ENCODE results near the gene ZNF772. TPM values are rescaled to one million over a fixed set of nuclear protein-coding genes. Genes with fewer than 3 reads are reported as not detected.
"Not testable (repeated sequence)": the region's sequence is repeated elsewhere in the genome, so short reads cannot be mapped to it uniquely, and the experiment has no call there.

ZNF772 gene
- polyA plus RNA-seq (2012; ENCODE audit: low read depth, missing spikeins), result 2.5 TPM

- TF ChIP-seq POLR2A (IDR thresholded peaks at IDR 0.05; ENCODE audit: low read depth, low read length), result 0 out of 2 replicates have a peak, but pooled peaks have one; percentile 41
- peak; percentile 53; the same call in 1 of the 2 replicates for TF ChIP-seq SPI1 (IDR thresholded peaks at IDR 0.05; ENCODE audit: low read depth, low read length)
- TF ChIP-seq POU2F2 (IDR thresholded peaks at IDR 0.05; ENCODE audit: low read depth, low read length), result 0 out of 2 replicates have a peak, but pooled peaks have one; percentile 8
- peak; percentile 70 for TF ChIP-seq POLR2AphosphoS5 (IDR thresholded peaks at IDR 0.05; ENCODE audit: low read depth, low read length)
- no peak for TF ChIP-seq TAF1 (IDR thresholded peaks at IDR 0.05; ENCODE audit: low read depth, low read length)
- TF ChIP-seq PAX5 (IDR thresholded peaks at IDR 0.05; ENCODE audit: insufficient read depth, low read length, severe bottlenecking), result no peak
- FAIRE-seq (peak; percentile 99), DNase-seq (ENCODE audit: insufficient read length, low spot score) (peak; percentile 75)
These were observed at the start of gene ZNF772 for GRCh38 chr19:57477191-57478008. Gene ZNF772 (minus strand): TSS chr19:57477566. CDS start chr19:57477309, 257 bp downstream.

- not testable (repeated sequence) for FAIRE-seq; DNase-seq (ENCODE audit: insufficient read length, low spot score)
These were observed 40.7 kb upstream of the ZNF772 start for GRCh38 chr19:57518021-57518420.

- TF ChIP-seq POLR2A (IDR thresholded peaks at IDR 0.05; ENCODE audit: low read depth, low read length), result no peak
- TF ChIP-seq PAX5 (IDR thresholded peaks at IDR 0.05; ENCODE audit: insufficient read depth, low read length, severe bottlenecking), result no peak
- no peak for TF ChIP-seq POLR2AphosphoS5 (IDR thresholded peaks at IDR 0.05; ENCODE audit: low read depth, low read length)
- TF ChIP-seq TAF1 (IDR thresholded peaks at IDR 0.05; ENCODE audit: low read depth, low read length), result no peak
- no peak for TF ChIP-seq SPI1 (IDR thresholded peaks at IDR 0.05; ENCODE audit: low read depth, low read length)
- TF ChIP-seq POU2F2 (IDR thresholded peaks at IDR 0.05; ENCODE audit: low read depth, low read length), result no peak
- no peak for DNase-seq (ENCODE audit: insufficient read length, low spot score)
- no peak for FAIRE-seq
These were observed 37.9 kb upstream of the ZNF772 start for GRCh38 chr19:57515255-57515654.

GRCh38 chr19:57512845-57513244 is 35.5 kb upstream of the ZNF772 start:
- TF ChIP-seq POLR2AphosphoS5 (IDR thresholded peaks at IDR 0.05; ENCODE audit: low read depth, low read length) (no peak), TAF1 (IDR thresholded peaks at IDR 0.05; ENCODE audit: low read depth, low read length) (no peak), POU2F2 (IDR thresholded peaks at IDR 0.05; ENCODE audit: low read depth, low read length) (no peak), SPI1 (IDR thresholded peaks at IDR 0.05; ENCODE audit: low read depth, low read length) (no peak), POLR2A (IDR thresholded peaks at IDR 0.05; ENCODE audit: low read depth, low read length) (no peak), PAX5 (IDR thresholded peaks at IDR 0.05; ENCODE audit: insufficient read depth, low read length, severe bottlenecking) (no peak)
- DNase-seq (ENCODE audit: insufficient read length, low spot score), result no peak
- no peak for FAIRE-seq

GRCh38 chr19:57511484-57511883 is 34.1 kb upstream of the ZNF772 start:
- FAIRE-seq (no peak), DNase-seq (ENCODE audit: insufficient read length, low spot score) (no peak)
- TF ChIP-seq SPI1 (IDR thresholded peaks at IDR 0.05; ENCODE audit: low read depth, low read length) (no peak), POLR2A (IDR thresholded peaks at IDR 0.05; ENCODE audit: low read depth, low read length) (no peak), TAF1 (IDR thresholded peaks at IDR 0.05; ENCODE audit: low read depth, low read length) (no peak), POLR2AphosphoS5 (IDR thresholded peaks at IDR 0.05; ENCODE audit: low read depth, low read length) (no peak), PAX5 (IDR thresholded peaks at IDR 0.05; ENCODE audit: insufficient read depth, low read length, severe bottlenecking) (no peak), POU2F2 (IDR thresholded peaks at IDR 0.05; ENCODE audit: low read depth, low read length) (no peak)

GRCh38 chr19:57506163-57506562 is 28.8 kb upstream of the ZNF772 start:
- TF ChIP-seq TAF1 (IDR thresholded peaks at IDR 0.05; ENCODE audit: low read depth, low read length), result no peak
- no peak for TF ChIP-seq POLR2AphosphoS5 (IDR thresholded peaks at IDR 0.05; ENCODE audit: low read depth, low read length)
- no peak for TF ChIP-seq POU2F2 (IDR thresholded peaks at IDR 0.05; ENCODE audit: low read depth, low read length)
- TF ChIP-seq POLR2A (IDR thresholded peaks at IDR 0.05; ENCODE audit: low read depth, low read length), result no peak
- no peak for TF ChIP-seq PAX5 (IDR thresholded peaks at IDR 0.05; ENCODE audit: insufficient read depth, low read length, severe bottlenecking)
- no peak for TF ChIP-seq SPI1 (IDR thresholded peaks at IDR 0.05; ENCODE audit: low read depth, low read length)
- FAIRE-seq (no peak), DNase-seq (ENCODE audit: insufficient read length, low spot score) (no peak)

GRCh38 chr19:57500400-57500799 is 23.0 kb upstream of the ZNF772 start:
- FAIRE-seq; DNase-seq (ENCODE audit: insufficient read length, low spot score): not testable (repeated sequence)

GRCh38 chr19:57499680-57500395 is 22.5 kb upstream of the ZNF772 start, which contains the start of gene ZNF773:
Gene ZNF773 (plus strand): TSS chr19:57499938. CDS start chr19:57500081, 143 bp downstream.
- peak; percentile 86 for DNase-seq (ENCODE audit: insufficient read length, low spot score)
- TF ChIP-seq POU2F2 (IDR thresholded peaks at IDR 0.05; ENCODE audit: low read depth, low read length) (peak; percentile 71; the same call in 1 of the 2 replicates), POLR2AphosphoS5 (IDR thresholded peaks at IDR 0.05; ENCODE audit: low read depth, low read length) (peak; percentile 85), TAF1 (IDR thresholded peaks at IDR 0.05; ENCODE audit: low read depth, low read length) (peak; percentile 75), SPI1 (IDR thresholded peaks at IDR 0.05; ENCODE audit: low read depth, low read length) (peak; percentile 39; the same call in 1 of the 2 replicates), POLR2A (IDR thresholded peaks at IDR 0.05; ENCODE audit: low read depth, low read length) (peak; percentile 92)
- peak; percentile 97 for FAIRE-seq

GRCh38 chr19:57499332-57499679 is 21.9 kb upstream of the ZNF772 start:
- FAIRE-seq; DNase-seq (ENCODE audit: insufficient read length, low spot score): not testable (repeated sequence)

- FAIRE-seq; DNase-seq (ENCODE audit: insufficient read length, low spot score): not testable (repeated sequence)
These were observed 10.9 kb upstream of the ZNF772 start for GRCh38 chr19:57488299-57488644.
